K562 (cell line): ENCODE measurements around the gene SLC37A4. TPM values are rescaled to one million over a fixed set of nuclear protein-coding genes. Genes with fewer than 3 reads are reported as not detected.

ENCODE experiments used
- ATF4 ChIP-seq: fragments of 450-650 bp; formaldehyde crosslinking; IDR thresholded peaks from 2 replicates; pipeline ENCODE4 v1.4.0; 2022; ENCODE audit warnings: mild to moderate bottlenecking, moderate library complexity
- ESRRB ChIP-seq: fragments of 250-450 bp; sonication (Bioruptor Pico); IDR thresholded peaks from 2 replicates; pipeline ENCODE4 v1.5.0; 2020; ENCODE audit warnings: mild to moderate bottlenecking, moderate library complexity, borderline replicate concordance
- EZH2 ChIP-seq: IDR thresholded peaks from 2 replicates; pipeline ENCODE4 v1.6.1; 2012; ENCODE audit warnings: low read depth, mild to moderate bottlenecking, inconsistent platforms, low read length, borderline replicate concordance
- HDAC1 ChIP-seq, 2 experiments: fragments of 450-650 bp; IDR thresholded peaks; 2 replicates each; pipeline ENCODE4 v1.6.1; 2016 to 2017; ENCODE audit warnings: inconsistent platforms in 1 of 2, mild to moderate bottlenecking in 1 of 2, moderate library complexity in 1 of 2
- POLR2AphosphoS2 ChIP-seq: IDR thresholded peaks from 2 replicates; pipeline ENCODE4 v1.6.1; 2012; ENCODE audit warnings: low read length, improper control_type of control experiment
- TEAD4 ChIP-seq, 2 experiments: sonication (generic) in 1 of 2; formaldehyde crosslinking in 1 of 2; IDR thresholded peaks; 2 replicates each; pipeline versions ENCODE4 v1.6.1 to v1.8.0; 2012 to 2022; ENCODE audit warnings: borderline replicate concordance in 1 of 2, inconsistent platforms in 1 of 2, low read length in 1 of 2, mild to moderate bottlenecking in 1 of 2, missing genetic modification reagents in 1 of 2
- TSC22D4 ChIP-seq: fragments of 450-650 bp; IDR thresholded peaks from 2 replicates; pipeline ENCODE4 v1.6.1; 2016; ENCODE audit warnings: missing genetic modification characterization, missing biosample characterization, control low read depth
- ZEB2 ChIP-seq: fragments of 450-650 bp; IDR thresholded peaks from 2 replicates; pipeline ENCODE4 v1.6.1; 2016
- ZFP36 ChIP-seq: fragments of 150-350 bp; IDR thresholded peaks from 2 replicates; pipeline ENCODE4 v1.6.1; 2018; ENCODE audit warnings: low read length, low read depth; ENCODE audit not compliant: partially characterized antibody
- ZNF449 ChIP-seq: fragments of 250-450 bp; sonication (Bioruptor Pico); IDR thresholded peaks from 2 replicates; pipeline ENCODE4 v1.8.0; 2022; ENCODE audit warnings: moderate library complexity, mild to moderate bottlenecking, inconsistent platforms
- ZNF507 ChIP-seq: conservative IDR thresholded peaks from 2 replicates; pipeline ENCODE4 v1.6.1; 2017; ENCODE audit warnings: missing genetic modification characterization, missing compliant biosample characterization
- ZNF639 ChIP-seq, 2 experiments: fragments of 200-800 bp in 1 of 2; sonication (Bioruptor generic) in 1 of 2; sonication (generic) in 1 of 2; formaldehyde crosslinking in 1 of 2; IDR thresholded peaks in 1 of 2; conservative IDR thresholded peaks in 1 of 2; 2 replicates each; pipeline versions ENCODE4 v1.5.0 to v1.6.1; 2016 to 2020; ENCODE audit warnings: missing compliant biosample characterization in 1 of 2, missing genetic modification characterization in 1 of 2, missing genetic modification reagents in 1 of 2
- ZNF766 ChIP-seq: fragments of 200-800 bp; sonication (Bioruptor generic); conservative IDR thresholded peaks from 2 replicates; pipeline ENCODE4 v1.6.1; 2016; ENCODE audit warnings: missing genetic modification characterization, missing compliant biosample characterization
- polyA plus RNA-seq, 8 experiments: library from polyadenylated mRNA; depleted of rRNA in 4 of 8; stranded (reverse) in 5 of 8; unstranded in 3 of 8; fragments of >200 nt; fragmentation: Nextera tagmentation in 2 of 8; fragmentation: Illumina TruSeq in 1 of 8; extraction: Ambion mirVana in 2 of 8; extraction: Trizol in 1 of 8; gene quantifications; 2 replicates each; pipeline versions ENCODE4 v1.2.1 to v1.2.3, GENCODE V29; 2011 to 2014; ENCODE audit warnings: inconsistent platforms in 1 of 8, missing spikeins in 1 of 8
- total RNA-seq, 7 experiments: library from RNA; depleted of rRNA in 6 of 7; stranded (reverse); fragments of >200 nt in 6 of 7; fragmentation: Illumina TruSeq in 2 of 7; extraction: Trizol in 2 of 7; gene quantifications; 2 replicates each; pipeline versions ENCODE4 v1.2.1 to v1.2.3, GENCODE V29; 2011 to 2021; ENCODE audit warnings: low replicate concordance in 1 of 7
- TF ChIP-seq, protein P1 (sequence below): sonication (generic); formaldehyde crosslinking; IDR thresholded peaks from 2 replicates; pipeline ENCODE4 v1.8.0; 2022; ENCODE audit warnings: mild to moderate bottlenecking, missing genetic modification reagents
- TF ChIP-seq, protein P2 (sequence below): sonication (generic); formaldehyde crosslinking; IDR thresholded peaks from 2 replicates; pipeline ENCODE4 v1.9.0; 2022; ENCODE audit warnings: mild to moderate bottlenecking, missing genetic modification reagents

SLC37A4 gene
- total and polyA plus RNA-seq, 9 of the 15 experiments (the other 6 are each of a cell fraction or from before 2014, with no cell fraction given), result 24.7 to 73.9 (median 40.7) TPM

DNA sequence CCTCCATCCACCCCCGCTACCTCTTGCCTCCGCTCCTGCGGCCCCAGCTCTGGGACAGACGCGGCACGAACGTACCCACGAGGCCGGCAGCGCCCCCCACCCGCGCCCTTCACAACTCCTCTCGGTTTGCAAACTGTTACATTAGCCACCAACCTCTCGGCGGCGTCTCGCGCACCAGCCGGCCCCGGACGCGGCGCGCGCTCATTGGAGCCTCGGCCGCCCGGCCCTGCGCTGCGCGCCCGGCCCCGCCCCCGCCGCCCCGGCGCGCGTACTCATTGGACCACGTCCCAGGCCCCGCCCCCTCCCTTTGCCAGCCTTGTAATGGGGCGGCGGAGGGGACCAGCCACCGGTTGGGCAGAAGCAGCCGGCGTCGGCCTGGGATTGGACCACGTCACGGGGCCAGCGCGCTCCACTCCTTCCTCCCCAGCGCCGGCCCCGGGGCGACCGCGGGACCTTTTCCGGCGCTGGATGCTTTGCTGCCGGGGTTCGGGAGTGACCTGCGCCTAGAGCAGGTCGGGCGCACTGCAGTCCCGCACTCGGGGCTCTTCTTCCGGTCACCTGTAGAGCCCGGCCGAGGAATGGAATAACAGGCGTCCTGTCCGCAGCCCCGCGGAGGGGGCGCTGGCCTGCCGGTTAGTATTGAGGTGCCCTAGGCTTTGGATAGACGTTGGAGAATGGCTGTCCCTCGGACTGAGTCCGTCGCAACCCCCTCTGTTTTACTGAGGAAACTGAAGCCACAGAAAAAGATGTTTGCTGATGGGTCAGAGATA lies 26.5 kb upstream of the SLC37A4 start, which contains the start of gene HYOU1 (continued):
- TF ChIP-seq HDAC1 (IDR thresholded peaks at IDR 0.05) (peak in 1 of 2 experiments; percentile 68; a peak in 2 of 4 replicates), EZH2 (no peak), ATF4 (CRISPR knock-in tag) (peak; percentile 81), ZEB2 (peak; percentile 90), ZNF449 (CRISPR knock-in tag) (no peak), TSC22D4 (tag) (no peak), ZNF507 (tag) (no peak), ZNF766 (CRISPR knock-in tag) (0 out of 2 replicates have a peak, but pooled peaks have one; percentile 31), ESRRB (CRISPR knock-in tag) (no peak), POLR2AphosphoS2 (peak; percentile 48; the same call in 1 of the 2 replicates), ZNF639 (CRISPR knock-in tag; conservative IDR thresholded peaks at IDR 0.05 in 1 of 2, IDR thresholded peaks at IDR 0.05 in 1 of 2) (peak in 1 of 2 experiments; percentile 90; a peak in 2 of 4 replicates), ZFP36 (peak; percentile 78), TEAD4 (IDR thresholded peaks at IDR 0.05; ENCODE audit: low read length) (no peak), TEAD4 (CRISPR knock-in tag; IDR thresholded peaks at IDR 0.05; ENCODE audit: borderline replicate concordance) (no peak)
- TF ChIP-seq, protein P1, sequence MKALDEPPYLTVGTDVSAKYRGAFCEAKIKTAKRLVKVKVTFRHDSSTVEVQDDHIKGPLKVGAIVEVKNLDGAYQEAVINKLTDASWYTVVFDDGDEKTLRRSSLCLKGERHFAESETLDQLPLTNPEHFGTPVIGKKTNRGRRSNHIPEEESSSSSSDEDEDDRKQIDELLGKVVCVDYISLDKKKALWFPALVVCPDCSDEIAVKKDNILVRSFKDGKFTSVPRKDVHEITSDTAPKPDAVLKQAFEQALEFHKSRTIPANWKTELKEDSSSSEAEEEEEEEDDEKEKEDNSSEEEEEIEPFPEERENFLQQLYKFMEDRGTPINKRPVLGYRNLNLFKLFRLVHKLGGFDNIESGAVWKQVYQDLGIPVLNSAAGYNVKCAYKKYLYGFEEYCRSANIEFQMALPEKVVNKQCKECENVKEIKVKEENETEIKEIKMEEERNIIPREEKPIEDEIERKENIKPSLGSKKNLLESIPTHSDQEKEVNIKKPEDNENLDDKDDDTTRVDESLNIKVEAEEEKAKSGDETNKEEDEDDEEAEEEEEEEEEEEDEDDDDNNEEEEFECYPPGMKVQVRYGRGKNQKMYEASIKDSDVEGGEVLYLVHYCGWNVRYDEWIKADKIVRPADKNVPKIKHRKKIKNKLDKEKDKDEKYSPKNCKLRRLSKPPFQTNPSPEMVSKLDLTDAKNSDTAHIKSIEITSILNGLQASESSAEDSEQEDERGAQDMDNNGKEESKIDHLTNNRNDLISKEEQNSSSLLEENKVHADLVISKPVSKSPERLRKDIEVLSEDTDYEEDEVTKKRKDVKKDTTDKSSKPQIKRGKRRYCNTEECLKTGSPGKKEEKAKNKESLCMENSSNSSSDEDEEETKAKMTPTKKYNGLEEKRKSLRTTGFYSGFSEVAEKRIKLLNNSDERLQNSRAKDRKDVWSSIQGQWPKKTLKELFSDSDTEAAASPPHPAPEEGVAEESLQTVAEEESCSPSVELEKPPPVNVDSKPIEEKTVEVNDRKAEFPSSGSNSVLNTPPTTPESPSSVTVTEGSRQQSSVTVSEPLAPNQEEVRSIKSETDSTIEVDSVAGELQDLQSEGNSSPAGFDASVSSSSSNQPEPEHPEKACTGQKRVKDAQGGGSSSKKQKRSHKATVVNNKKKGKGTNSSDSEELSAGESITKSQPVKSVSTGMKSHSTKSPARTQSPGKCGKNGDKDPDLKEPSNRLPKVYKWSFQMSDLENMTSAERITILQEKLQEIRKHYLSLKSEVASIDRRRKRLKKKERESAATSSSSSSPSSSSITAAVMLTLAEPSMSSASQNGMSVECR (CRISPR knock-in tag), result peak; percentile 14; the same call in 1 of the 2 replicates
- TF ChIP-seq, protein P2, sequence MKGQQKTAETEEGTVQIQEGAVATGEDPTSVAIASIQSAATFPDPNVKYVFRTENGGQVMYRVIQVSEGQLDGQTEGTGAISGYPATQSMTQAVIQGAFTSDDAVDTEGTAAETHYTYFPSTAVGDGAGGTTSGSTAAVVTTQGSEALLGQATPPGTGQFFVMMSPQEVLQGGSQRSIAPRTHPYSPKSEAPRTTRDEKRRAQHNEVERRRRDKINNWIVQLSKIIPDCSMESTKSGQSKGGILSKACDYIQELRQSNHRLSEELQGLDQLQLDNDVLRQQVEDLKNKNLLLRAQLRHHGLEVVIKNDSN (CRISPR knock-in tag), result peak; percentile 57; the same call in 1 of the 2 replicates
